ENCODE results near the gene BOK.

Gene BOK

GRCh38 chr2:241593271-241593670, 34.7 kb downstream of the BOK start:
- Histone ChIP-seq H3K79me2 (ENCODE audit: insufficient read depth, low read length) (no peaks in the 10 kb centered on the region), H3K9ac (ENCODE audit: low read depth, low read length, poor library complexity, severe bottlenecking) (no peak overlapping the region), H3K9me2 (replicated peaks; ENCODE audit: low read depth, low read length) (no peaks in the 10 kb centered on the region), H3K9me3 (ENCODE audit: insufficient read depth, low read depth, low read length) (peaks cover 2% of the 10 kb centered on the region; the same call in 1 of the 2 replicates), H2AFZ (ENCODE audit: low read length) (no peak overlapping the region), H3K36me3 (ENCODE audit: insufficient read depth, low read length) (peaks cover 27% of the 10 kb centered on the region; the same call in 1 of the 2 replicates), H3K4me2 (ENCODE audit: low read depth, low read length, poor library complexity, severe bottlenecking) (no peak overlapping the region), H3K4me3 (ENCODE audit: low read length, poor library complexity, severe bottlenecking) (no peak overlapping the region), H3F3A (ENCODE audit: low read depth) (no peaks in the 10 kb centered on the region), H4K20me1 (ENCODE audit: insufficient read depth, low read length, poor library complexity, severe bottlenecking) (no peaks in the 10 kb centered on the region), H3K27me3 (ENCODE audit: insufficient read depth, low read length, poor library complexity, severe bottlenecking) (no peaks in the 10 kb centered on the region), H3K4me1 (ENCODE audit: insufficient read depth, low read length, poor library complexity, severe bottlenecking) (no peaks in the 10 kb centered on the region)
- no peak for TF ChIP-seq EZH2phosphoT487 (IDR thresholded peaks at IDR 0.05; ENCODE audit: borderline replicate concordance)
- no peak for TF ChIP-seq CTCF (conservative IDR thresholded peaks at IDR 0.05; ENCODE audit: low read length)

DNA sequence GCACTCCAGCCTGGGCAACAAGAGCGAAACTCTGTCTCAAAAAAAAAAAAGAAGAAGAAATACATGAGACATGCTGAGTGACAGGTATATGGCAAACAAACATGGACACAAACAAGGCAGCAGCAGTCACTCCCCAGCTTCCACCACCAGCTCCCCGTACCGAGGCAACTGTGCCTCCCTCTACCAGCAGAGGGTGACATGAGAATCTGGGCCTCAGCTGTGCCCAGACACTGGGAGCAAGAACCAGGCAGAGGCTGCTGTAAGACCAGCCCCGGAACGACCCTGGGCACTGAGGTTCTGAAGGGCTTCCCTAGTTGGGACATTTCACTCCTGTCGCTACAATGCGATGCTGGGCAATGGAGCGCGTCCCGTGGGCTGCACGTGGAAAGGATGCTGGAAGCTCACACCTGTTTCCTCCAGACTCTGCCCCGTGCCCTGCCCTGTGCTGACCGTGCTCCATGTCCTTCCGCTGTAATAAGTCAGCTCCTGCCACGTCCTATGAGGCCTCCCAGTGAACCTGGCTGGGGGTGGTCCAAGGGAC, 37.1 kb downstream of the BOK start:
- H2AFZ ChIP-seq (ENCODE audit: low read length) = no peak overlapping the region
- no peaks in the 10 kb centered on the region for H3K79me2 ChIP-seq (ENCODE audit: insufficient read depth, low read length)
- H3F3A ChIP-seq (ENCODE audit: low read depth) = no peaks in the 10 kb centered on the region
- no peaks in the 10 kb centered on the region for H3K9me3 ChIP-seq (ENCODE audit: insufficient read depth, low read depth, low read length)
- no peaks in the 10 kb centered on the region for H3K4me1 ChIP-seq (ENCODE audit: insufficient read depth, low read length, poor library complexity, severe bottlenecking)
- TF ChIP-seq CTCF (conservative IDR thresholded peaks at IDR 0.05; ENCODE audit: low read length) (peak; percentile 43), EZH2phosphoT487 (IDR thresholded peaks at IDR 0.05; ENCODE audit: borderline replicate concordance) (no peak)
- no peaks in the 10 kb centered on the region for H4K20me1 ChIP-seq (ENCODE audit: insufficient read depth, low read length, poor library complexity, severe bottlenecking)
- H3K9ac ChIP-seq (ENCODE audit: low read depth, low read length, poor library complexity, severe bottlenecking) = no peak overlapping the region
- no peaks in the 10 kb centered on the region for H3K27me3 ChIP-seq (ENCODE audit: insufficient read depth, low read length, poor library complexity, severe bottlenecking)
- no peak overlapping the region for H3K4me2 ChIP-seq (ENCODE audit: low read depth, low read length, poor library complexity, severe bottlenecking)
- no peak overlapping the region for H3K4me3 ChIP-seq (ENCODE audit: low read length, poor library complexity, severe bottlenecking)
- H3K9me2 ChIP-seq (replicated peaks; ENCODE audit: low read depth, low read length) = no peaks in the 10 kb centered on the region
- peaks cover 35% of the 10 kb centered on the region; the same call in 1 of the 2 replicates for H3K36me3 ChIP-seq (ENCODE audit: insufficient read depth, low read length)

- TF ChIP-seq EZH2phosphoT487 (IDR thresholded peaks at IDR 0.05; ENCODE audit: borderline replicate concordance) = no peak
- H3K9ac ChIP-seq (ENCODE audit: low read depth, low read length, poor library complexity, severe bottlenecking) = no peak overlapping the region
These were observed 39.0 kb downstream of the BOK start for GRCh38 chr2:241597561-241597960.

GRCh38 chr2:241598061-241598460, 39.5 kb downstream of the BOK start:
- TF ChIP-seq CTCF (conservative IDR thresholded peaks at IDR 0.05; ENCODE audit: low read length) = no peak
- no peak for TF ChIP-seq EZH2phosphoT487 (IDR thresholded peaks at IDR 0.05; ENCODE audit: borderline replicate concordance)
- H3K79me2 ChIP-seq (ENCODE audit: insufficient read depth, low read length) = no peaks in the 10 kb centered on the region
- no peak overlapping the region for H3K4me2 ChIP-seq (ENCODE audit: low read depth, low read length, poor library complexity, severe bottlenecking)
- no peak overlapping the region for H3K4me3 ChIP-seq (ENCODE audit: low read length, poor library complexity, severe bottlenecking)
- H3K4me1 ChIP-seq (ENCODE audit: insufficient read depth, low read length, poor library complexity, severe bottlenecking) = no peaks in the 10 kb centered on the region
- H3K9ac ChIP-seq (ENCODE audit: low read depth, low read length, poor library complexity, severe bottlenecking) = no peak overlapping the region
- no peaks in the 10 kb centered on the region for H3K9me3 ChIP-seq (ENCODE audit: insufficient read depth, low read depth, low read length)
- H3K36me3 ChIP-seq (ENCODE audit: insufficient read depth, low read length) = peaks cover 42% of the 10 kb centered on the region; the same call in 1 of the 2 replicates
- no peak overlapping the region for H2AFZ ChIP-seq (ENCODE audit: low read length)
- no peaks in the 10 kb centered on the region for H3F3A ChIP-seq (ENCODE audit: low read depth)
- no peaks in the 10 kb centered on the region for H3K27me3 ChIP-seq (ENCODE audit: insufficient read depth, low read length, poor library complexity, severe bottlenecking)
- no peaks in the 10 kb centered on the region for H4K20me1 ChIP-seq (ENCODE audit: insufficient read depth, low read length, poor library complexity, severe bottlenecking)
- no peaks in the 10 kb centered on the region for H3K9me2 ChIP-seq (replicated peaks; ENCODE audit: low read depth, low read length)

More at GRCh38 chr2:241597561-241597960, 39.0 kb downstream of the BOK start:
- H3F3A ChIP-seq (ENCODE audit: low read depth) = no peaks in the 10 kb centered on the region
- no peaks in the 10 kb centered on the region for H3K27me3 ChIP-seq (ENCODE audit: insufficient read depth, low read length, poor library complexity, severe bottlenecking)
- no peaks in the 10 kb centered on the region for H3K9me3 ChIP-seq (ENCODE audit: insufficient read depth, low read depth, low read length)
- H3K79me2 ChIP-seq (ENCODE audit: insufficient read depth, low read length) = no peaks in the 10 kb centered on the region
- peaks cover 44% of the 10 kb centered on the region; the same call in 1 of the 2 replicates for H3K36me3 ChIP-seq (ENCODE audit: insufficient read depth, low read length)
- no peaks in the 10 kb centered on the region for H4K20me1 ChIP-seq (ENCODE audit: insufficient read depth, low read length, poor library complexity, severe bottlenecking)
- H3K9me2 ChIP-seq (replicated peaks; ENCODE audit: low read depth, low read length) = no peaks in the 10 kb centered on the region
- no peaks in the 10 kb centered on the region for H3K4me1 ChIP-seq (ENCODE audit: insufficient read depth, low read length, poor library complexity, severe bottlenecking)
- no peak overlapping the region for H3K4me3 ChIP-seq (ENCODE audit: low read length, poor library complexity, severe bottlenecking)
- no peak overlapping the region for H2AFZ ChIP-seq (ENCODE audit: low read length)
- H3K4me2 ChIP-seq (ENCODE audit: low read depth, low read length, poor library complexity, severe bottlenecking) = no peak overlapping the region
